K562 (cell line): ENCODE data around the gene KRTAP4-3.

ENCODE experiments used
- CBX8 ChIP-seq: fragments of 200-600 bp; sonication (generic); IDR thresholded peaks from 2 replicates; pipeline ENCODE4 v1.6.1; 2012; ENCODE audit warnings: borderline replicate concordance, mixed run types, low read depth, mild to moderate bottlenecking, moderate library complexity, mixed read lengths, low read length, control low read depth, inconsistent platforms; ENCODE audit not compliant: poor library complexity, severe bottlenecking; ENCODE audit errors: extremely low read depth
- CREB1 ChIP-seq, 2 experiments: sonication (generic) in 1 of 2; formaldehyde crosslinking in 1 of 2; IDR thresholded peaks; 2 replicates each; pipeline versions ENCODE4 v1.6.1 to v1.8.0; 2012 to 2022; ENCODE audit warnings: inconsistent platforms in 1 of 2, mild to moderate bottlenecking in 1 of 2, missing genetic modification reagents in 1 of 2, moderate library complexity in 1 of 2
- GABPA ChIP-seq: fragments of 200-800 bp; sonication (Bioruptor generic); conservative IDR thresholded peaks from 2 replicates; pipeline ENCODE4 v1.6.1; 2016; ENCODE audit warnings: low read depth, missing genetic modification characterization, missing compliant biosample characterization
- HNRNPLL ChIP-seq: fragments of 200-400 bp; formaldehyde crosslinking; IDR thresholded peaks from 2 replicates; pipeline ENCODE4 v1.6.1; 2017; ENCODE audit warnings: low read length, low read depth, mild to moderate bottlenecking; ENCODE audit not compliant: poor library complexity, severe bottlenecking
- MAFG ChIP-seq: fragments of 450-650 bp; conservative IDR thresholded peaks from 2 replicates; pipeline ENCODE4 v1.6.1; 2016; ENCODE audit warnings: missing genetic modification characterization, missing compliant biosample characterization
- NR2F6 ChIP-seq: fragments of 450-650 bp; formaldehyde crosslinking; IDR thresholded peaks from 2 replicates; pipeline ENCODE4 v1.4.0; 2020; ENCODE audit warnings: mild to moderate bottlenecking
- PHF8 ChIP-seq: fragments of 200-600 bp; sonication (generic); IDR thresholded peaks from 2 replicates; pipeline ENCODE4 v1.6.1; 2012; ENCODE audit warnings: mixed run types, mild to moderate bottlenecking, inconsistent platforms, low read length, moderate library complexity, borderline replicate concordance
- USF1 ChIP-seq: sonication (generic); formaldehyde crosslinking; IDR thresholded peaks from 2 replicates; pipeline ENCODE4 v1.9.0; 2022; ENCODE audit warnings: mild to moderate bottlenecking, missing genetic modification reagents
- ZNF174 ChIP-seq: fragments of 250-450 bp; sonication (Bioruptor Pico); IDR thresholded peaks from 2 replicates; pipeline ENCODE4 v1.4.0; 2020; ENCODE audit warnings: mild to moderate bottlenecking
- ZNF41 ChIP-seq: fragments of 250-450 bp; sonication (Bioruptor Pico); conservative IDR thresholded peaks from 2 replicates; pipeline ENCODE4 v1.4.0; 2020; ENCODE audit warnings: mild to moderate bottlenecking
- ZNF561 ChIP-seq: fragments of 450-650 bp; formaldehyde crosslinking; conservative IDR thresholded peaks from 2 replicates; pipeline ENCODE4 v1.4.0; 2020; ENCODE audit warnings: mild to moderate bottlenecking, moderate library complexity
- TF ChIP-seq, protein P1 (sequence below), 3 experiments: IDR thresholded peaks in 2 of 3; conservative IDR thresholded peaks in 1 of 3; 2 replicates each; pipeline ENCODE4 v1.5.1; 2011 to 2012; ENCODE audit warnings: low read length in 3 of 3, mild to moderate bottlenecking in 3 of 3, control low read depth in 2 of 3, improper control_type of control experiment in 1 of 3, inconsistent platforms in 1 of 3, low read depth in 1 of 3, mixed read lengths in 1 of 3, moderate library complexity in 1 of 3; ENCODE audit not compliant: insufficient read depth in 2 of 3
- TF ChIP-seq, protein P2 (sequence below), 2 experiments: fragments of 200-800 bp in 1 of 2; sonication (Bioruptor generic) in 1 of 2; sonication (generic) in 1 of 2; formaldehyde crosslinking in 1 of 2; IDR thresholded peaks in 1 of 2; conservative IDR thresholded peaks in 1 of 2; 2 replicates each; pipeline versions ENCODE4 v1.5.0 to v1.6.1; 2016 to 2020; ENCODE audit warnings: missing compliant biosample characterization in 1 of 2, missing genetic modification characterization in 1 of 2, missing genetic modification reagents in 1 of 2

DNA sequence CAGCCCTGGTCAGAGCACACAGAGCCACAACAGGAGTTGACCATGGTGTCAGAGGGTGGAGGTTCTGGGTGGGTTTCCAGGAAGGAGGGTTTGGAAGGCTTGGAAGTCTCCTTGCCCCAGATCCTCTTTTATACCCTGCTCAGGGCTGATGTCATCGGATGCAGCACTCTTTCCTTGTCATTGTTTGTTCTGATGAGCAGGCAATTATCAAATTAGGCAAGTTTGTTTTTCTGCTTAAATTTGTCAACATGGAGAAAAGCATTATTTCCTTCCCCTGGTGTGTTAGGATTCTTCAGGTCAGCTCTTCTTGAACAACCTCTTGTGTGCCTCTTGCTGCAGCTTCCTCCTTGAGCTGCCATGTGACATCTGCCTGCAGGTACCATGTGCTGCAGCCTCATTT, 7.4 kb downstream of the KRTAP4-3 start, which contains the start of gene KRTAP4-4:
- TF ChIP-seq, protein P1, sequence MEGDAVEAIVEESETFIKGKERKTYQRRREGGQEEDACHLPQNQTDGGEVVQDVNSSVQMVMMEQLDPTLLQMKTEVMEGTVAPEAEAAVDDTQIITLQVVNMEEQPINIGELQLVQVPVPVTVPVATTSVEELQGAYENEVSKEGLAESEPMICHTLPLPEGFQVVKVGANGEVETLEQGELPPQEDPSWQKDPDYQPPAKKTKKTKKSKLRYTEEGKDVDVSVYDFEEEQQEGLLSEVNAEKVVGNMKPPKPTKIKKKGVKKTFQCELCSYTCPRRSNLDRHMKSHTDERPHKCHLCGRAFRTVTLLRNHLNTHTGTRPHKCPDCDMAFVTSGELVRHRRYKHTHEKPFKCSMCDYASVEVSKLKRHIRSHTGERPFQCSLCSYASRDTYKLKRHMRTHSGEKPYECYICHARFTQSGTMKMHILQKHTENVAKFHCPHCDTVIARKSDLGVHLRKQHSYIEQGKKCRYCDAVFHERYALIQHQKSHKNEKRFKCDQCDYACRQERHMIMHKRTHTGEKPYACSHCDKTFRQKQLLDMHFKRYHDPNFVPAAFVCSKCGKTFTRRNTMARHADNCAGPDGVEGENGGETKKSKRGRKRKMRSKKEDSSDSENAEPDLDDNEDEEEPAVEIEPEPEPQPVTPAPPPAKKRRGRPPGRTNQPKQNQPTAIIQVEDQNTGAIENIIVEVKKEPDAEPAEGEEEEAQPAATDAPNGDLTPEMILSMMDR (IDR thresholded peaks at IDR 0.05 in 2 of 3, conservative IDR thresholded peaks at IDR 0.05 in 1 of 3; ENCODE audit: insufficient read depth in 2 of 3, low read depth in 1 of 3, low read length in 3 of 3) = no peak
- TF ChIP-seq HNRNPLL (no peak), ZNF41 (CRISPR knock-in tag) (no peak), PHF8 (no peak), GABPA (tag) (no peak), MAFG (tag) (no peak), NR2F6 (CRISPR knock-in tag) (no peak), CBX8 (no peak), CREB1 (IDR thresholded peaks at IDR 0.05) (no peak), CREB1 (CRISPR knock-in tag; IDR thresholded peaks at IDR 0.05) (no peak), ZNF174 (CRISPR knock-in tag) (no peak), USF1 (no peak), ZNF561 (CRISPR knock-in tag) (no peak)
- TF ChIP-seq, protein P2, sequence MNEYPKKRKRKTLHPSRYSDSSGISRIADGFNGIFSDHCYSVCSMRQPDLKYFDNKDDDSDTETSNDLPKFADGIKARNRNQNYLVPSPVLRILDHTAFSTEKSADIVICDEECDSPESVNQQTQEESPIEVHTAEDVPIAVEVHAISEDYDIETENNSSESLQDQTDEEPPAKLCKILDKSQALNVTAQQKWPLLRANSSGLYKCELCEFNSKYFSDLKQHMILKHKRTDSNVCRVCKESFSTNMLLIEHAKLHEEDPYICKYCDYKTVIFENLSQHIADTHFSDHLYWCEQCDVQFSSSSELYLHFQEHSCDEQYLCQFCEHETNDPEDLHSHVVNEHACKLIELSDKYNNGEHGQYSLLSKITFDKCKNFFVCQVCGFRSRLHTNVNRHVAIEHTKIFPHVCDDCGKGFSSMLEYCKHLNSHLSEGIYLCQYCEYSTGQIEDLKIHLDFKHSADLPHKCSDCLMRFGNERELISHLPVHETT (CRISPR knock-in tag; conservative IDR thresholded peaks at IDR 0.05 in 1 of 2, IDR thresholded peaks at IDR 0.05 in 1 of 2) = no peak
